ENCODE data around the gene NUDT6. TPM values are rescaled to one million over a fixed set of nuclear protein-coding genes. Genes with fewer than 3 reads are reported as not detected.

Gene NUDT6
- total and polyA plus RNA-seq, 2 donors, result 5.6 to 12.1 TPM

DNA sequence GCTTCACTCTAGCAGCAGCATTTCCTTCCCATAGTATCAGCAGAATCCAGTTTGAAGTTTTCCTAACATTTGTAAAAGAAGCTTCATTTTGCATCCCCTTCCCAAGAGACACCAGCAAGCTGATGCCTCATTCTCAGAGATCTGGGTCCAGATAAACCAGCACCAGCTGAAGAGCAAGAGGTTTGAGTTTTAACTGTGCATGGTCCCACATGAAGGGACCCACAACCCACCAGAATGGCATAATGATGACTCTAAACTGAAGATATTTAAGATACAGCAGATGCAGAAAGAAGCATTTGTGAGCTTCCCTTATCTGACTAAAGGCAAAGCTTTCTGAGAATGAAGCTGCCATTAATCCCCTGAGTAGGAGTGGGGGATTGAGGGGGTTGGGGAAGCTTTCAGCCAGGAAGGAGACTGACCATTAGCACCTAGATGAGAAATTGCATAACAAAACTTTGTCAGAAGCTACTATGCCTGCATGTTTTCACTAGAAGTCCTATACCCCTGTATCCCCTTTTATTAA is 18.6 kb downstream of the NUDT6 start:
- Histone ChIP-seq H3K4me1 (ENCODE audit: insufficient read depth) (no peaks in the 10 kb centered on the region), H3K27ac (ENCODE audit: low read depth) (no peak overlapping the region), H3K36me3 (ENCODE audit: insufficient read depth) (no peaks in the 10 kb centered on the region), H3K4me3 (ENCODE audit: low read depth, low read length) (no peak overlapping the region)
- DNase-seq (ENCODE audit: extremely low spot score), result no peak

DNA sequence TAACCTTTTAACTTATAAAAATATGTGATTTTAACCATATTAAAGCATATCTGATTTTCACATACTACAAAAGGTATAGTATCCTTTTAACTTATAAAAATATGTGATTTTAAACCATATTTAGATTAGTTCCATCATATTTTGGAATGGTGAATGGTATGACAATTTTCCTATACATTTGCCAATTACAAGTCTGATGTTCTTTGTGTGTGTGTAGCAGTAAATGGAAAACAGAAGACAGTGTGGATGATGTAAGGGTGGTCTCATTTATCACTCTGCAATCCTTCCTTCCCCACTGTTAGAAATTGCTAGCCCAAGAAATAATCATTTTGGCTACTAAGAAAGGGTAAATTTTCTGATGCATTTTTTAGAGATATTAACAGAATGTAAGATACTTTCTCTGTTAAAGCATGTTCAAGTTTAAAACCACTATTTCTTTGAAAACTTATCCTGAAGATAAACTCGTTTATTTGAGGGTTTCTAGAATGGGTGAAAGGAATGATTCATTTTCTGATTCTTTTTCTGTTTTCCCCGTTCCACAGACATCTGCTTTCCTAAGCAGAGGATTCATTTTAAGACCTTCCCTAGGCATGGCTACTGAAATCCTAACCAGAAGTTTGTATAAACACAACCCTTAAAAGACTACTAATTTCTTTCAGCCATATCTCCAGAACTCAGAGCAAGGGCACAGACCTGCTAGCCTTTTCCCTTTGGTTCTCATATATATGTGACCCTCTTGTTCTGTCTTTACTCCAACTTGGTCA is 21.0 kb downstream of the NUDT6 start:
- Histone ChIP-seq H3K4me3 (ENCODE audit: low read depth, low read length) (no peak overlapping the region), H3K36me3 (ENCODE audit: insufficient read depth) (no peaks in the 10 kb centered on the region), H3K27ac (ENCODE audit: low read depth) (no peak overlapping the region), H3K4me1 (ENCODE audit: insufficient read depth) (no peaks in the 10 kb centered on the region)
- WGBS, result 36% methylated on average over 2 of the region's 2 CpGs
- no peak for DNase-seq (ENCODE audit: extremely low spot score)

GRCh38 chr4:122900314-122900713 is 22.1 kb downstream of the NUDT6 start:
- Histone ChIP-seq H3K4me1 (ENCODE audit: insufficient read depth) (no peaks in the 10 kb centered on the region), H3K27ac (ENCODE audit: low read depth) (no peak overlapping the region), H3K4me3 (ENCODE audit: low read depth, low read length) (no peak overlapping the region), H3K36me3 (ENCODE audit: insufficient read depth) (no peaks in the 10 kb centered on the region)
- WGBS, result 49% methylated on average over 3 of the region's 3 CpGs
- no peak for DNase-seq (ENCODE audit: extremely low spot score)

DNA sequence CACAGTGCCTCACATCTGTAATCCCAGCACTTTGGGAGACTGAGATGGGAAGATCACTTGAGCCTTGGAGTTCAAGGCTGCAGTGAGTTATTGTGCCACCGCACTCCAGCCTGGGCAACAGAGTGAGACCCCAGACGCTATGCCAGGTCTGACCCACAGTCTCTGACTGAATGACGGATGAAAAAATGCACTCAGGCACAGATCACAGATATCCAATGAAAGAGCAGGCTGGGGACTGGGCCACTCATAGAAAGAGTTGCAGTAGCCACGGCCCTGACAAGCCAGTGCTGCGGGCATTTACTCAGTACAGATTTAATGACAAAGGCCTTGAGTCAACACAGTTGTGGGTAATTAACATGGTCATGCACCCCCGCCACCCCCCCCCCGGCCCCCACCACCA is 22.7 kb downstream of the NUDT6 start:
- no peak overlapping the region for H3K27ac ChIP-seq (ENCODE audit: low read depth)
- no peaks in the 10 kb centered on the region for H3K36me3 ChIP-seq (ENCODE audit: insufficient read depth)
- WGBS, result 81% methylated on average over 7 of the region's 7 CpGs
- no peak for DNase-seq (ENCODE audit: extremely low spot score)
- no peaks in the 10 kb centered on the region for H3K4me1 ChIP-seq (ENCODE audit: insufficient read depth)
- no peak overlapping the region for H3K4me3 ChIP-seq (ENCODE audit: low read depth, low read length)

GRCh38 chr4:122898370-122899150 is 23.8 kb downstream of the NUDT6 start:
- no peaks in the 10 kb centered on the region for H3K4me1 ChIP-seq (ENCODE audit: insufficient read depth)
- no peak for DNase-seq (ENCODE audit: extremely low spot score)
- WGBS, result 92% methylated on average over 2 of the region's 2 CpGs
- H3K4me3 ChIP-seq (ENCODE audit: low read depth, low read length), result no peak overlapping the region
- no peaks in the 10 kb centered on the region for H3K36me3 ChIP-seq (ENCODE audit: insufficient read depth)
- no peak overlapping the region for H3K27ac ChIP-seq (ENCODE audit: low read depth)

DNA sequence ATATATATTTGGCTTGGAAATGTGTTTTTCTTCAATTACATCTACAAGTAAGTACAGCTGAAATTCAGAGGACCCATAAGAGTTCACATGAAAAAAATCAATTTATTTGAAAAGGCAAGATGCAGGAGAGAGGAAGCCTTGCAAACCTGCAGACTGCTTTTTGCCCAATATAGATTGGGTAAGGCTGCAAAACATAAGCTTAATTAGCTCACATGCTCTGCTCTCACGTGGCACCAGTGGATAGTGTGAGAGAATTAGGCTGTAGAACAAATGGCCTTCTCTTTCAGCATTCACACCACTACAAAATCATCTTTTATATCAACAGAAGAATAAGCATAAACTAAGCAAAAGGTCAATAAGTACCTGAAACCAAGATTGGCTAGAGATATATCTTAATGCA is 26.1 kb downstream of the NUDT6 start:
- no peaks in the 10 kb centered on the region for H3K36me3 ChIP-seq (ENCODE audit: insufficient read depth)
- DNase-seq (ENCODE audit: extremely low spot score), result no peak
- no peaks in the 10 kb centered on the region for H3K4me1 ChIP-seq (ENCODE audit: insufficient read depth)
- no peak overlapping the region for H3K4me3 ChIP-seq (ENCODE audit: low read depth, low read length)
- WGBS, result 85% methylated on average over 1 of the region's 1 CpG
- no peak overlapping the region for H3K27ac ChIP-seq (ENCODE audit: low read depth)

DNA sequence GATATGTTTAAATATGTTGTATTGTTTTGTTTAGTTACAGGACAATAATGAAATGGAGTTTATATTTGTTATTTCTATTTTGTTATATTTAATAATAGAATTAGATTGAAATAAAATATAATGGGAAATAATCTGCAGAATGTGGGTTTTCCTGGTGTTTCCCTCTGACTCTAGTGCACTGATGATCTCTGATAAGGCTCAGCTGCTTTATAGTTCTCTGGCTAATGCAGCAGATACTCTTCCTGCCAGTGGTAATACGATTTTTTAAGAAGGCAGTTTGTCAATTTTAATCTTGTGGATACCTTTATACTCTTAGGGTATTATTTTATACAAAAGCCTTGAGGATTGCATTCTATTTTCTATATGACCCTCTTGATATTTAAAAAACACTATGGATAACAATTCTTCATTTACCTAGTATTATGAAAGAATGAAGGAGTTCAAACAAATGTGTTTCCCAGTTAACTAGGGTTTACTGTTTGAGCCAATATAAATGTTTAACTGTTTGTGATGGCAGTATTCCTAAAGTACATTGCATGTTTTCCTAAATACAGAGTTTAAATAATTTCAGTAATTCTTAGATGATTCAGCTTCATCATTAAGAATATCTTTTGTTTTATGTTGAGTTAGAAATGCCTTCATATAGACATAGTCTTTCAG is 26.9 kb downstream of the NUDT6 start:
- Histone ChIP-seq H3K36me3 (ENCODE audit: insufficient read depth) (no peaks in the 10 kb centered on the region), H3K4me1 (ENCODE audit: insufficient read depth) (no peaks in the 10 kb centered on the region), H3K27ac (ENCODE audit: low read depth) (no peak overlapping the region), H3K4me3 (ENCODE audit: low read depth, low read length) (no peak overlapping the region)
- no peak for DNase-seq (ENCODE audit: extremely low spot score)
- WGBS, result 38% methylated on average over 1 of the region's 1 CpG

DNA sequence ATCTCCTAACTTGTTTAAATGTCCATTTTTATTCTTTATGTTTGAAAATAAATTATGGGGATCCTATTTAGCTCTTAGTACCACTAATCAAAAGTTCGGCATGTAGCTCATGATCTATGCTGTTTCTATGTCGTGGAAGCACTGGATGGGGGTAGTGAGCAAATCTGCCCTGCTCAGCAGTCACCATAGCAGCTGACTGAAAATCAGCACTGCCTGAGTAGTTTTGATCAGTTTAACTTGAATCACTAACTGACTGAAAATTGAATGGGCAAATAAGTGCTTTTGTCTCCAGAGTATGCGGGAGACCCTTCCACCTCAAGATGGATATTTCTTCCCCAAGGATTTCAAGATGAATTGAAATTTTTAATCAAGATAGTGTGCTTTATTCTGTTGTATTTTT is 27.6 kb downstream of the NUDT6 start:
- 90% methylated on average over 3 of the region's 3 CpGs for WGBS
- Histone ChIP-seq H3K27ac (ENCODE audit: low read depth) (no peak overlapping the region), H3K36me3 (ENCODE audit: insufficient read depth) (no peaks in the 10 kb centered on the region), H3K4me1 (ENCODE audit: insufficient read depth) (no peaks in the 10 kb centered on the region), H3K4me3 (ENCODE audit: low read depth, low read length) (no peak overlapping the region)
- no peak for DNase-seq (ENCODE audit: extremely low spot score)

- WGBS, result 68% methylated on average over 2 of the region's 2 CpGs
- H3K36me3 ChIP-seq (ENCODE audit: insufficient read depth), result no peaks in the 10 kb centered on the region
- no peak for DNase-seq (ENCODE audit: extremely low spot score)
- no peak overlapping the region for H3K27ac ChIP-seq (ENCODE audit: low read depth)
- H3K4me3 ChIP-seq (ENCODE audit: low read depth, low read length), result no peak overlapping the region
- H3K4me1 ChIP-seq (ENCODE audit: insufficient read depth), result no peaks in the 10 kb centered on the region
Measured at GRCh38 chr4:122890147-122890795, 32.1 kb downstream of the NUDT6 start.

DNA sequence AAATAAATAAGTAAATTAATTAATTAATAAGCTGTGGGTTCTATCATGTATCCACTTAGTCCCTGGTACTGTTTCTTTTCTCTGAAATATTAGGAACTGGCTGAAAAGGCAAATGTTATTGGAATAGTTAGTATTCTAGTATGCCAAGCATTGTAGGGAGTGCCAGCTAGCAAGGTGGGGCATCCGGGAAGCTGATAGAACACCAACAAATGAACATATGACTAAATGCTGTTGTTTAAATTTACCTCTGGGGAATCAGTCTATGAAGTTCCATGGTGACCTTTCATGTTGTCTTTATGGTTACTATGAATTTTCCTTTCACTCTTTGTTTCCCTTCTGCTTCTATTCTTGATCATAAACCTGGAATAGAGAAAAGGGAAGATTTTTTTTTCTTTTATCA is 32.7 kb downstream of the NUDT6 start:
- Histone ChIP-seq H3K27ac (ENCODE audit: low read depth) (no peak overlapping the region), H3K36me3 (ENCODE audit: insufficient read depth) (no peaks in the 10 kb centered on the region), H3K4me3 (ENCODE audit: low read depth, low read length) (no peak overlapping the region), H3K4me1 (ENCODE audit: insufficient read depth) (no peaks in the 10 kb centered on the region)
- WGBS, result 73% methylated on average over 1 of the region's 1 CpG
- no peak for DNase-seq (ENCODE audit: extremely low spot score)

DNA sequence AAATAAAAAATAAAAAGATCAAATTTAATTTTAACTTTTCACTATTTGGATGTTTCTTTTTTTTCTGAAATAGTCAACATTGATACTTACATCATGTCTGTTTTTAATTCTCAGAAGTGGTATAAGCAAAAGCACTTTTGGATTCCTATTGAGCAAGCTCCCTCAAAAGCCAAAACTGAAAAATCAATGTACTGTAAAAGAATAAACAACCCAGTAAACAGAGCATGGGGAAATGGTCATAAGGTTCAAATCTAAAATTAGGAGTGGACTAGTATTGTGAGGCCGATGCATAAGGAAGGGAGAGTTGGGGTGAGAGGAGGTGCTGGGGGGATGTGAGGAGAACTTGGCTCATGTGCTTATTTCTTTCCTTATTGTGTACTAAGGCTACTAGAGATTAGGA is 37.9 kb downstream of the NUDT6 start:
- Histone ChIP-seq H3K4me1 (ENCODE audit: insufficient read depth) (no peaks in the 10 kb centered on the region), H3K4me3 (ENCODE audit: low read depth, low read length) (no peak overlapping the region), H3K27ac (ENCODE audit: low read depth) (no peak overlapping the region), H3K36me3 (ENCODE audit: insufficient read depth) (no peaks in the 10 kb centered on the region)
- 63% methylated on average over 1 of the region's 1 CpG for WGBS
- no peak for DNase-seq (ENCODE audit: extremely low spot score)

GRCh38 chr4:122882857-122883735 is 39.3 kb downstream of the NUDT6 start:
- no peak for DNase-seq (ENCODE audit: extremely low spot score)

GRCh38 chr4:122879001-122879400 is 43.4 kb downstream of the NUDT6 start:
- no peak overlapping the region for H3K27ac ChIP-seq (ENCODE audit: low read depth)
- no peak for DNase-seq (ENCODE audit: extremely low spot score)
- H3K36me3 ChIP-seq (ENCODE audit: insufficient read depth), result no peaks in the 10 kb centered on the region
- H3K4me3 ChIP-seq (ENCODE audit: low read depth, low read length), result no peak overlapping the region
- H3K4me1 ChIP-seq (ENCODE audit: insufficient read depth), result no peaks in the 10 kb centered on the region

More at GRCh38 chr4:122882857-122883735, 39.3 kb downstream of the NUDT6 start:
- H3K4me1 ChIP-seq (ENCODE audit: insufficient read depth), result no peaks in the 10 kb centered on the region
- H3K4me3 ChIP-seq (ENCODE audit: low read depth, low read length), result no peak overlapping the region
- no peaks in the 10 kb centered on the region for H3K36me3 ChIP-seq (ENCODE audit: insufficient read depth)
- H3K27ac ChIP-seq (ENCODE audit: low read depth), result no peak overlapping the region
- WGBS, result 81% methylated on average over 5 of the region's 5 CpGs

Data from urinary bladder (tissue), 4 donors.